Activated CD4-positive, alpha-beta T cell treated with anti-CD3 and anti-CD28 coated beads for 36 hours (primary cell): ENCODE results near the gene DNAJB14. TPM values are rescaled to one million over a fixed set of nuclear protein-coding genes. Genes with fewer than 3 reads are reported as not detected.

Source experiments
- ATAC-seq: fragments of 200-7000 bp; cut with Tn5 transposase; one replicate; pipeline ENCODE4 v1.10.0; 2021; ENCODE audit warnings: mild to moderate bottlenecking, moderate library complexity
- CTCF ChIA-PET: fragments of 350-600 bp; sonication (Branson Sonifier 250); formaldehyde crosslinking; loops from one replicate; lab custom pipeline; 2021; ENCODE audit warnings: antibody characterized with exemption; lab: Charles Lee
- POLR2A ChIA-PET: fragments of 350-600 bp; sonication (Branson Sonifier 250); formaldehyde crosslinking; loops from one replicate; lab custom pipeline; 2021; ENCODE audit warnings: antibody characterized with exemption, inconsistent platforms; lab: Charles Lee
- DNase-seq: peaks from one replicate; pipeline ENCODE4 v3.0.0-alpha.2; 2020
- H3K27ac Mint-ChIP-seq: one replicate; pipeline ENCODE4 v1.8.0; 2021; ENCODE audit warnings: mixed read lengths
- H3K27me3 Mint-ChIP-seq: one replicate; pipeline ENCODE4 v1.8.0; 2021; ENCODE audit warnings: mixed read lengths
- H3K36me3 Mint-ChIP-seq: one replicate; pipeline ENCODE4 v1.8.0; 2021; ENCODE audit warnings: low read depth, mixed read lengths
- H3K4me1 Mint-ChIP-seq: one replicate; pipeline ENCODE4 v1.8.0; 2021; ENCODE audit warnings: mixed read lengths
- H3K4me3 Mint-ChIP-seq: one replicate; pipeline ENCODE4 v1.8.0; 2021; ENCODE audit warnings: mild to moderate bottlenecking, moderate library complexity, mixed read lengths
- H3K9me3 Mint-ChIP-seq: one replicate; pipeline ENCODE4 v1.8.0; 2021; ENCODE audit warnings: low read depth, mixed read lengths
- intact Hi-C, 2 experiments: fragments of 100-400 bp; cut with DNase I in 1 of 2; cut with micrococcal nuclease in 1 of 2; formaldehyde crosslinking; loops; one replicate each; pipeline versions ENCODE4 v1.14.2 to v1.15.1; 2022 to 2024; cut with DNase I, micrococcal nuclease
- total RNA-seq, 2 experiments: library from RNA; stranded (reverse); gene quantifications; one replicate each; pipeline ENCODE4 v1.2.3, GENCODE V29; 2021

Gene DNAJB14
- total RNA-seq, 2 experiments from 2014 or later: 29.9 to 46.2 TPM

- POLR2A ChIA-PET: interaction anchor here (2.6 kb wide), 1 partner anchor 51 kb away, joined by 16 read pairs; the partner anchor contains the start of gene LAMTOR3
- Mint-ChIP-seq H3K36me3 (peaks cover 40% of the 10 kb centered on the region), H3K9me3 (no peaks in the 10 kb centered on the region), H3K27me3 (no peaks in the 10 kb centered on the region), H3K4me3 (no peak overlapping the region), H3K4me1 (peaks cover 52% of the 10 kb centered on the region), H3K27ac (peak overlapping the region; percentile 98)
- intact Hi-C loops: loop anchor here (1.0 to 5.0 kb wide), 7 partner anchors 52 to 1684 kb away; partner anchors contain the start of genes LAMTOR3 (in 2 of the 2), ADH5 (in 1 of the 2), METAP1 (in 1 of the 2) and RAP1GDS1 (in 1 of the 2)
- ATAC-seq: no peak
- no peak for DNase-seq
- CTCF ChIA-PET: interaction anchor here (0.6 to 2.1 kb wide), 7 partner anchors 11 to 383 kb away, joined by 3 to 4 read pairs (median 3); partner anchors contain the start of gene LAMTOR3
Measured at GRCh38 chr4:99945718-99946355, 581 bp downstream of the DNAJB14 start.

GRCh38 chr4:99943904-99944437, 2.4 kb downstream of the DNAJB14 start:
- ATAC-seq: no peak
- Mint-ChIP-seq H3K4me1 (peaks cover 58% of the 10 kb centered on the region), H3K36me3 (peaks cover 45% of the 10 kb centered on the region), H3K9me3 (no peaks in the 10 kb centered on the region), H3K27ac (peak overlapping the region; percentile 25), H3K27me3 (no peaks in the 10 kb centered on the region), H3K4me3 (no peak overlapping the region)
- intact Hi-C loops: loop anchor here in 1 of 2 experiments (1.0 kb wide), 1 partner anchor 93 kb away; no protein-coding TSS in a partner anchor
- ChIA-PET POLR2A (no interaction called here), CTCF (no interaction called here)
- DNase-seq: no peak

- Mint-ChIP-seq H3K27ac (no peak overlapping the region), H3K27me3 (no peaks in the 10 kb centered on the region), H3K36me3 (peaks cover 58% of the 10 kb centered on the region), H3K4me3 (no peak overlapping the region), H3K9me3 (peaks cover 8% of the 10 kb centered on the region), H3K4me1 (peaks cover 34% of the 10 kb centered on the region)
- CTCF ChIA-PET: no interaction called here
- POLR2A ChIA-PET: interaction anchor here (0.6 kb wide), 1 partner anchor 88 kb away, joined by 3 read pairs; no protein-coding TSS in a partner anchor
- no peak for ATAC-seq
- intact Hi-C loops: no loop called here
- DNase-seq: no peak
Measured at GRCh38 chr4:99938243-99938753, 8.1 kb downstream of the DNAJB14 start.

GRCh38 chr4:99934891-99935290, 11.5 kb downstream of the DNAJB14 start:
- ChIA-PET POLR2A (no interaction called here), CTCF (interaction anchor here (0.8 kb wide), 1 partner anchor 10 kb away, joined by 3 read pairs; no protein-coding TSS in a partner anchor)
- DNase-seq: no peak
- Mint-ChIP-seq H3K9me3 (peaks cover 8% of the 10 kb centered on the region), H3K4me1 (peaks cover 40% of the 10 kb centered on the region), H3K27me3 (no peaks in the 10 kb centered on the region), H3K4me3 (no peak overlapping the region), H3K36me3 (peaks cover 59% of the 10 kb centered on the region), H3K27ac (no peak overlapping the region)
- ATAC-seq: no peak
- intact Hi-C loops: no loop called here

GRCh38 chr4:99927566-99927965, 18.9 kb downstream of the DNAJB14 start:
- CTCF ChIA-PET: interaction anchor here (1.1 to 1.5 kb wide), 3 partner anchors 15 to 168 kb away, joined by 3 to 5 read pairs (median 3); no protein-coding TSS in a partner anchor
- Mint-ChIP-seq H3K4me3 (no peak overlapping the region), H3K9me3 (no peaks in the 10 kb centered on the region), H3K36me3 (peaks cover 40% of the 10 kb centered on the region), H3K27ac (no peak overlapping the region), H3K4me1 (peaks cover 32% of the 10 kb centered on the region), H3K27me3 (no peaks in the 10 kb centered on the region)
- POLR2A ChIA-PET: no interaction called here
- intact Hi-C loops: no loop called here
- no peak for ATAC-seq
- no peak for DNase-seq

GRCh38 chr4:99921174-99921573, 25.2 kb downstream of the DNAJB14 start:
- Mint-ChIP-seq H3K27me3 (no peaks in the 10 kb centered on the region), H3K27ac (peak overlapping the region; percentile 53), H3K4me1 (peaks cover 14% of the 10 kb centered on the region), H3K9me3 (peaks cover 4% of the 10 kb centered on the region), H3K4me3 (no peak overlapping the region), H3K36me3 (peaks cover 44% of the 10 kb centered on the region)
- ChIA-PET POLR2A (no interaction called here), CTCF (interaction anchor here (1.1 kb wide), 1 partner anchor 20 kb away, joined by 3 read pairs; no protein-coding TSS in a partner anchor)
- intact Hi-C loops: no loop called here
- ATAC-seq: peak; percentile 90
- DNase-seq: peak; percentile 15

- CTCF ChIA-PET: no interaction called here
- intact Hi-C loops: no loop called here
Measured at GRCh38 chr4:99918656-99919055, 27.8 kb downstream of the DNAJB14 start.

GRCh38 chr4:99917575-99917974, 28.8 kb downstream of the DNAJB14 start:
- ATAC-seq: no peak
- CTCF ChIA-PET: no interaction called here
- H3K4me1 Mint-ChIP-seq: peaks cover 13% of the 10 kb centered on the region
- H3K27me3 Mint-ChIP-seq: no peaks in the 10 kb centered on the region
- POLR2A ChIA-PET: no interaction called here
- H3K36me3 Mint-ChIP-seq: peaks cover 59% of the 10 kb centered on the region
- peaks cover 8% of the 10 kb centered on the region for H3K9me3 Mint-ChIP-seq
- DNase-seq: no peak
- no peak overlapping the region for H3K27ac Mint-ChIP-seq
- intact Hi-C loops: no loop called here
- no peak overlapping the region for H3K4me3 Mint-ChIP-seq

More at GRCh38 chr4:99918656-99919055, 27.8 kb downstream of the DNAJB14 start:
- H3K4me3 Mint-ChIP-seq: no peak overlapping the region
- no peaks in the 10 kb centered on the region for H3K27me3 Mint-ChIP-seq
- H3K36me3 Mint-ChIP-seq: peaks cover 56% of the 10 kb centered on the region
- H3K9me3 Mint-ChIP-seq: peaks cover 8% of the 10 kb centered on the region
- H3K4me1 Mint-ChIP-seq: peaks cover 13% of the 10 kb centered on the region
- ATAC-seq (no peak), DNase-seq (no peak)
- POLR2A ChIA-PET: no interaction called here
- no peak overlapping the region for H3K27ac Mint-ChIP-seq

GRCh38 chr4:99915449-99915848, 31.0 kb downstream of the DNAJB14 start:
- ChIA-PET POLR2A (no interaction called here), CTCF (interaction anchor here (0.6 kb wide), 1 partner anchor 34 kb away, joined by 3 read pairs; no protein-coding TSS in a partner anchor)
- H3K36me3 Mint-ChIP-seq: peaks cover 52% of the 10 kb centered on the region
- intact Hi-C loops: no loop called here
- H3K27me3 Mint-ChIP-seq: no peaks in the 10 kb centered on the region
- ATAC-seq (no peak), DNase-seq (no peak)
- H3K9me3 Mint-ChIP-seq: peaks cover 8% of the 10 kb centered on the region
- no peak overlapping the region for H3K4me3 Mint-ChIP-seq
- H3K27ac Mint-ChIP-seq: no peak overlapping the region
- peaks cover 5% of the 10 kb centered on the region for H3K4me1 Mint-ChIP-seq

- intact Hi-C loops: loop anchor here (1.0 to 5.0 kb wide), 5 partner anchors 51 to 808 kb away; partner anchors contain the start of genes ADH5 (in 2 of the 2), DNAJB14 (in 2 of the 2) and DAPP1 (in 1 of the 2)
- ATAC-seq (no peak), DNase-seq (no peak)
- Mint-ChIP-seq H3K27me3 (no peaks in the 10 kb centered on the region), H3K4me3 (peak overlapping the region; percentile 96), H3K4me1 (peaks cover 30% of the 10 kb centered on the region), H3K27ac (peak overlapping the region; percentile 85), H3K9me3 (no peaks in the 10 kb centered on the region), H3K36me3 (peaks cover 8% of the 10 kb centered on the region)
- POLR2A ChIA-PET: interaction anchor here (0.6 to 1.5 kb wide), 6 partner anchors 43 to 332 kb away, joined by 3 to 16 read pairs (median 6); partner anchors contain the start of genes DNAJB14, H2AZ1 and TRMT10A
- CTCF ChIA-PET: interaction anchor here (0.7 to 2.2 kb wide), 4 partner anchors 50 to 328 kb away, joined by 3 to 8 read pairs (median 4); partner anchors contain the start of gene DNAJB14
Measured at GRCh38 chr4:99894998-99895397, 51.4 kb downstream of the DNAJB14 start.
